Brain microvascular endothelial cell (primary cell): ENCODE measurements around the gene EEF2K.

Experiments
- DNase-seq: peaks from one replicate; pipeline ENCODE4 v3.0.0-alpha.2; 2020
- H3K27ac ChIP-seq: fragments of 250-450 bp; sonication (Bioruptor Pico); 2 replicates; pipeline ENCODE4 v1.5.1; 2020; ENCODE audit warnings: mild to moderate bottlenecking, moderate library complexity
- H3K27me3 ChIP-seq: fragments of 250-450 bp; sonication (Bioruptor Pico); replicated peaks from 2 replicates; pipeline ENCODE4 v1.5.1; 2020; ENCODE audit warnings: mild to moderate bottlenecking
- H3K36me3 ChIP-seq: fragments of 250-450 bp; sonication (Bioruptor Pico); replicated peaks from 2 replicates; pipeline ENCODE4 v1.5.1; 2020; ENCODE audit warnings: mild to moderate bottlenecking
- H3K4me3 ChIP-seq: 2 replicates; pipeline ENCODE4 v1.5.1; 2011; ENCODE audit warnings: low read depth, mild to moderate bottlenecking, control low read depth, low read length, moderate library complexity
- CTCF ChIP-seq: IDR thresholded peaks from 2 replicates; pipeline ENCODE4 v1.5.1; 2011; ENCODE audit warnings: low read depth, mild to moderate bottlenecking, moderate library complexity, low read length, control low read depth, inconsistent platforms; ENCODE audit errors: missing control alignments
- in situ Hi-C: cut with HindIII; loops from 2 replicates; pipeline ENCODE4 v1.10.0; 2017; ENCODE audit warnings: low sequenced_read_pairs, low pct_ligation_motif_present

EEF2K gene

DNA sequence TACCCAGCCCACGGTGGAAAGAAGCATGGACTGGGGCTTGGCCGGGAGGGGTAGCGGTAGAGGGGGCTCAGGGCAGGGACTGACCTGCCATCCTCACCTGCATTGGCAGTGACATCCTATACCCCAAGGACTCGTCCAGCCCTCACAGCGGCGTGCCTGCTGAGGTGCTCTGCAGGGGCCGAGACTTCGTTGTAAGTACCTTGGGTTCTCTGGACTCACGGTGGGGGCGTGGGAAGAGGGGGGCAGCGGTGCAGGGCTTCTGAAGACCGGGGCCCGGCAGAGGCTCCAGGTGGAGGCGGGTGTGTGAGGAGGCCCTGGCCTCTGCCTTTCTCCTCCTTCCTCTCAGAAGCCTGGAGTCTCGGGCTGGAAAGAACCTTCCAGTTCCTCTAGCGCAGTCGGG is 116.7 kb downstream of the EEF2K start:
- no peak for DNase-seq
- in situ Hi-C loops, result no loop called here
- TF ChIP-seq CTCF, result no peak
- peaks cover 45% of the 10 kb centered on the region for H3K36me3 ChIP-seq
- H3K4me3 ChIP-seq, result no peak overlapping the region
- H3K27ac ChIP-seq, result no peak overlapping the region
- no peaks in the 10 kb centered on the region for H3K27me3 ChIP-seq

DNA sequence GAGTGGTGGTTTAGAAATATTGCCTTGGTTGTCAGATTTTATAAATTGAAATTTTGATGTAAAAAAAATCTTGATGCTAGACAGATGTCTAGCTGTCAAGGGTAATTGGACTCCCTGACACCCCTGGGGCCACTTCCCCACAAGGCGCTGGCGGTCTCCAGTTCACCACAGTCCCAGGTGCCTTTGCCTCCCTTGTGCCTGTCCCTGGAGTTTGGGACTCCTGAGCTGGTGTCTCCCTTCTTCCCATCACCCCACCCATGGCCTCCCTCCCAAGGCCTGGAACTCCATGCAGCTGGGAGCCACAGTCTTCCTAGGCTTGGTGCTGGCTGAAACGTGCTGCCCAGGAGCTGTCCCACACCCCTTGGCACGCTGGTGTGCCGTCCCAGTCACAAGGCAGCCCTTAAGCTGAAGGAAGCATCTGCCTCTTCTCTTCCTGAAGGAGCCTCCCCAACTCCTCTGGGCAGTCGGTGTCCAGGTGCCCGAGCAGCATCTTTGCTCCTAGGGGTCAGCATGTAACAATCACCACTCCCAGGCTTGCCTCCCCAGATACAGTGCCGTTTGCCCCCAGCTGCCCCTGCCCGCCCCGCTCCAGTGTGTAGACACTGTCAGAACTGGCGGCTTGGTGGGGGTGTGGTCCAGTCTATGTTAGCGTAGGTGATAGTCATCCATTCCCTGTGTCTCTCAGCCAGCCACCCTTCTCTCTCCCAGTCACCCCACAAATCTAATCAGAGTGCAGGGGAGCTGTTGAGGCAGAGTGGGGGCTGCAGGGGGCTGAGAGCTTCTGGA is 117.3 kb downstream of the EEF2K start:
- TF ChIP-seq CTCF, result no peak
- peaks cover 48% of the 10 kb centered on the region for H3K36me3 ChIP-seq
- H3K27ac ChIP-seq, result no peak overlapping the region
- no peak overlapping the region for H3K4me3 ChIP-seq
- H3K27me3 ChIP-seq, result no peaks in the 10 kb centered on the region
- no peak for DNase-seq
- in situ Hi-C loops, result no loop called here

DNA sequence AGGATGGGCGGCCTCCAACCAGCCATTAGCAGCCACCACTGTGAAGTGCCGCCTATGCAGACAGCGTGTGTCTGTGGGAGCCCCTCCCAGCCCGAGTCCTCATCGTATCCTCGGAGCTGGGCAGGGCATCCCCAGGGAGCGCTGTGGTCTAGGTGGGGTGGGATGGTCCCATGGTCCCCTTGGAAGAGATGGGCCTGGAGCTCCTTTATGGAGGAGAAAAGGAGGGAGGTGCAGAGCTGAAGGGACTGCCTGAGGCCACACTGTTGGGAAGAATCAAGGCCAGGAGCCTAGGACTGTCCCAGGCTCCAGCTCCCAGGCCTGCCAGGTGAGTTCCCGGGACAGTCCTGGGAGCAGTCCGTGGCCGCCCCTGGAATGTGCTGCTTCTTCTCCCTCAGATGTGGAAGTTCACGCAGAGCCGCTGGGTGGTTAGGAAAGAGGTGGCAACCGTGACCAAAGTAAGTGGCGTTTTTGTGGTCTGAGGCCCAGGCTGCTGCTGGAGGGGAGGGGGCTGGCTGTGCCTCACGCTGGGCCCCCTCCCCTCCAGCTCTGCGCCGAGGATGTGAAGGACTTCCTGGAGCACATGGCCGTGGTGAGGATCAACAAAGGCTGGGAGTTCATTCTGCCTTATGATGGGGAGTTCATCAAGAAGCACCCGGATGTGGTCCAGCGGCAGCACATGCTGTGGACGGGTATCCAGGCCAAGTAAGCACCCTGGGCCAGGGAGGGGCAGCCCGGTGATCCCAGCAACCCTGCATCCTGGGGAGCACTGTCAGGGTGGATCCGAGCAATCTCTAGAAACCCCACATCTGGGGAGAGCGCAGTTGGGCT is 118.1 kb downstream of the EEF2K start:
- Histone ChIP-seq H3K27me3 (no peaks in the 10 kb centered on the region), H3K36me3 (peaks cover 51% of the 10 kb centered on the region), H3K4me3 (no peak overlapping the region), H3K27ac (no peak overlapping the region)
- no peak for TF ChIP-seq CTCF
- in situ Hi-C loops, result no loop called here
- no peak for DNase-seq

GRCh38 chr16:22324787-22325597 is 118.9 kb downstream of the EEF2K start:
- Histone ChIP-seq H3K36me3 (peaks cover 51% of the 10 kb centered on the region), H3K27ac (no peak overlapping the region), H3K27me3 (no peaks in the 10 kb centered on the region), H3K4me3 (no peak overlapping the region)
- in situ Hi-C loops, result no loop called here
- no peak for TF ChIP-seq CTCF
- no peak for DNase-seq

- no peak overlapping the region for H3K4me3 ChIP-seq
- H3K27me3 ChIP-seq, result no peaks in the 10 kb centered on the region
- TF ChIP-seq CTCF, result no peak
- no peak overlapping the region for H3K27ac ChIP-seq
- in situ Hi-C loops, result no loop called here
- DNase-seq, result no peak
- peaks cover 55% of the 10 kb centered on the region for H3K36me3 ChIP-seq
Measured at GRCh38 chr16:22325598-22326368, 119.7 kb downstream of the EEF2K start.
